Stimulated activated CD8-positive, alpha-beta memory T cell treated with anti-CD3 and anti-CD28 coated beads, Interleukin-4, amount 100 ng/mL, for 48 hours (primary cell): ENCODE results near the gene TMEM208.

Experiments used
- DNase-seq: peaks from one replicate; pipeline ENCODE4 v3.0.0-alpha.2; 2020

The TMEM208 gene

DNA sequence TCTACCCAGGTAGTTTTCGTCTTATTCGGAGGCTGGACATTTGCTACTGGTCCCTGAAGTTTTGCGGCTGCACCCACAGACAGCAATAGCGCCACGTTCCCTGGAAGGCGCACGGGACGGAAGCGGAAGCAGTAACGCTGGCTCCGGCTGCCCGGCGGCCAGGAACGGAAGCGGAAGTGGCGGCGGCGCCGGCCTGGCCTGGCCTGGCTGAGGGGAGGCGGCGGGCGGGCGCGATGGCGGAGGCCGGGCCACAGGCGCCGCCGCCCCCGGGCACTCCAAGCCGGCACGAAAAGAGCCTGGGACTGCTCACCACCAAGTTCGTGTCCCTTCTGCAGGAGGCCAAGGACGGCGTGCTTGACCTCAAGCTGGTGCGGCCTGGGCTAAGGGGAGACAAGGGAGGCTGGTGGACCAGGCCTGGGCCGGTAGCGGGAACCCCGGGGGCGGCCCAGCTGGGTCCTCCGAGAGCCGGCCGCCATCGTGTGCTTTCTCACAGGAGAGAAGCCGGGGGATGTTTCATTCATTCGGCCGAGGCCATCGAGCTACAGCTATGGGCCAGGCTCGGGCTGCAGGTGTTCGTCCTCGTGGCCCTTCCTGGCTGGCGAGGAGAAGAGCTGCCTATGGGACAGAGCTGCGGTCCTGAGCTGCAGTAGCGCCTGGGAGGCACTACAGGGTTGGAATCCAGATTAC is 34.8 kb upstream of the TMEM208 start, which contains the start of gene E2F4:
Gene E2F4 (plus strand): TSS at position 161 of the 687 bp plus-strand sequence. CDS start 73 bp downstream, at position 234.
- peak; percentile 93 for DNase-seq

GRCh38 chr16:67192781-67193361 is 34.1 kb upstream of the TMEM208 start:
- no peak for DNase-seq

DNA sequence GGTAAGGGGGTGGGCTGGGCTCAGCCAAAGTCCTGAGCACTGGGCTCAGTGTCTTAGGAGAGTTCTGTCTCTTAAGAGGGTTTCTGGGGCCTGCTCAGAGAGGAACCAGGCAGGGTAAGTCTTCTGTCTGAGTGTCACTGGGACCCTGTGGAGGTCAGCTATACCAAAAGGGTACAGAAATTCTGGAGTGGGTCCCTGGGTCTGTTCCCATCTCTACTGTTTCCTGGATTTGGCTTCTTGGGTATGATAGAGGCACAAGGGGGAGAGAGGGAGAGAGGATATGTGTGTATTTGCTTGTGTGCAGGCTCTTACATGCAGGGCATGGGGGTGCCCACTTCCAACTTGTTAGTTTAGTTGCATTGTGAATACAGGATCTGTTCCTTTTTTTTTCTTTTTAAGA is 33.4 kb upstream of the TMEM208 start:
- DNase-seq = no peak

GRCh38 chr16:67194260-67194659 is 32.7 kb upstream of the TMEM208 start:
- DNase-seq = no peak

GRCh38 chr16:67195676-67196075 is 31.3 kb upstream of the TMEM208 start:
- DNase-seq = no peak

- no peak for DNase-seq
Observed at GRCh38 chr16:67196881-67197280, 30.0 kb upstream of the TMEM208 start.

GRCh38 chr16:67197704-67198103 is 29.2 kb upstream of the TMEM208 start:
- DNase-seq = no peak

DNA sequence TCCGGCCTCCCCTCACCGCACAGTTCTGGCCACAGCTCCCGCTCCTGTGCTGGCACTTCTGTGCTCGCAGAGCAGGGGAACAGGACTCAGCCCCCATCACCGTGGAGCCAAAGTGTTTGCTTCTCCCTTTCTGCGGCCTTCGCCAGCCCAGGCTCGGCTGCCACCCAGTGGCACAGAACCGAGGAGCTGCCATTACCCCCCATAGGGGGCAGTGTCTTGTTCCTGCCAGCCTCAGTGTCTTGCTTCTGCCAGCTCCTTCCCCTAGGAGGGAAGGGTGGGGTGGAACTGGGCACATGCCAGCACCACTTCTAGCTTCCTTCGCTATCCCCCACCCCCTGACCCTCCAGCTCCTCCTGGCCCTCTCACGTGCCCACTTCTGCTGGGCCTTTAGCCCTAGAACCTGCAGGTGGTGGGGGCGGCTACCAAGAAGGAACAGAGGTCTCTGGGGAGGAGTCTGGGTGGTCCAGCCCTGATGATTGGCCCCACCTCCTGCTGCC is 28.6 kb upstream of the TMEM208 start:
- DNase-seq = no peak

- no peak for DNase-seq
Observed at GRCh38 chr16:67199011-67199807, 27.7 kb upstream of the TMEM208 start, which contains the start of gene ELMO3. Gene ELMO3, plus strand, starts transcription at chr16:67199131. Its CDS starts 196 bp downstream, at chr16:67199327.

DNA sequence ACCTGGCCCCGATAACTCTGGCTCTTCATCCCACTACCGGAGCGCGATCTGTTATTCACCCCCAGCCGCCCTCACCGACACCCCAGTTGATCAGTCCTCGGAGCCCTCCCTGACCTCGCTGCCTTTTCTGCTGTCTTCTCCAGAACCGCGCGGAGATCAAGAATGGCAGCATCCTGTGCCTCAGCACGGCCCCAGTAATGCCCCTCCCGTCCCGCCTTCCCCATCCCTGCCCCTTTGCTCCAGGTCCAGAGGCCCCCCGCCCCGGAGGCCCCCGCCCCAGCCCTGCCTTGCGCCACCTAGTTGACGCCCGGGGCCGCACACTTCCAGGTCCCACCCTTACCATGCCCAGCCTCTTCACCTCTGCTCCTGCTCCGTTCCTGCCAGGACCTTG is 27.1 kb upstream of the TMEM208 start:
- no peak for DNase-seq

GRCh38 chr16:67200491-67200890 is 26.4 kb upstream of the TMEM208 start:
- no peak for DNase-seq

GRCh38 chr16:67201411-67202345 is 25.3 kb upstream of the TMEM208 start:
- DNase-seq = no peak

DNA sequence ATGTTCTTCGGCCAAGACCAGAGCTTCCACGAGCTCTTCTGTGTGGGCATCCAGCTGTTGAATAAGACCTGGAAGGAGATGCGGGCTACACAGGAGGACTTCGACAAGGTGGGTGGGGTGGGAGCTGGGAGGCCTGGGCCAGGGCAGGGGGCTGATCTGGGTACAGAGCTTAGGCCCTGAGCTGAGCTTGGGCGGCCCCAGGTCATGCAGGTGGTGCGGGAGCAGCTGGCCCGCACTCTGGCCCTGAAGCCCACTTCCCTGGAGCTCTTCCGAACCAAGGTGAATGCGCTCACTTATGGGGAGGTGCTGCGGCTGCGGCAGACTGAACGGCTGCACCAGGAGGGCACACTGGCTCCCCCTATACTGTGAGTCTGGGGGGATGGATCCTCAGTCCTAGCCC is 24.5 kb upstream of the TMEM208 start:
- DNase-seq = no peak

DNA sequence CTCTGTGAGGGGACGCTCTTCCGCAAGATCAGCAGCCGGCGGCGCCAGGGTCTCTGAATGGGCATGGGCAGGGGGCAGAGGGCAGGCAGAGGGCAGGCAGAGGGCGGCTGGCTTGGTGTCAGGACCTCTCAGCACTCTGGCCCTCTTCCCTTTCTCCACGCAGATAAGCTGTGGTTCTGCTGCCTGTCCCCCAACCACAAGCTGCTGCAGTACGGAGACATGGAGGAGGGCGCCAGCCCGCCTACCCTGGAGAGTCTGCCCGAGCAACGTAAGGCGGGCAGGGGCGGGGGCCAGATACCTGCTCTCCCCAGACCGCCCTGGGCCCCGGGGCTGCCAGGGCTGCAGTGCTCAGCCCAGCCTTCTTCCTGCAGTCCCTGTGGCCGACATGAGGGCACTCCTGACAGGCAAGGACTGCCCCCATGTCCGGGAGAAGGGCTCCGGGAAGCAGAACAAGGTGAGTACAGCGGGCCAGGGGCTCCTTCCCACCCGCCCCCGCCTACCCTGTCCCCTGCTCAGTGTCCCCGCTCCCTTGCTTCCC is 23.9 kb upstream of the TMEM208 start:
- no peak for DNase-seq

DNA sequence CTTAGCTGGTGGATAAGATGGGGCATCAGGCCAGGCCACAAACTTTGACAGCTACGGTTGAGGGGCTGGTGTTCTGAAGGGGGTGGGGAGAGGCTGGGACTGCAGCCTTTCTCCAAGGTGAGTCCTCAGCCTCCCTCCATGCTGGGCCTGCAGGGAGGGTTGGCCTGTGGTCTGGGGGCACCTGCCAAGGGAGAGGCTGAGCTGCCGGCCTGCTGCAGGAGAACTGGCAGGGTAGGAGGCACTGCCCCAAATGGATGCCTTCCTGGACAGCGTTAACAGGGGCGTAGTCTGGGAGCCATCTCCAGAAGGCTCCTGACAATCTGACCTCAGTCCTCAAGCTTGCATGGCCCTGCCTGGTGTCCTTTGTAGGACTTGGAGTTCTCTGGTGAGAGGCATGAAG is 22.9 kb upstream of the TMEM208 start:
- DNase-seq = no peak

DNA sequence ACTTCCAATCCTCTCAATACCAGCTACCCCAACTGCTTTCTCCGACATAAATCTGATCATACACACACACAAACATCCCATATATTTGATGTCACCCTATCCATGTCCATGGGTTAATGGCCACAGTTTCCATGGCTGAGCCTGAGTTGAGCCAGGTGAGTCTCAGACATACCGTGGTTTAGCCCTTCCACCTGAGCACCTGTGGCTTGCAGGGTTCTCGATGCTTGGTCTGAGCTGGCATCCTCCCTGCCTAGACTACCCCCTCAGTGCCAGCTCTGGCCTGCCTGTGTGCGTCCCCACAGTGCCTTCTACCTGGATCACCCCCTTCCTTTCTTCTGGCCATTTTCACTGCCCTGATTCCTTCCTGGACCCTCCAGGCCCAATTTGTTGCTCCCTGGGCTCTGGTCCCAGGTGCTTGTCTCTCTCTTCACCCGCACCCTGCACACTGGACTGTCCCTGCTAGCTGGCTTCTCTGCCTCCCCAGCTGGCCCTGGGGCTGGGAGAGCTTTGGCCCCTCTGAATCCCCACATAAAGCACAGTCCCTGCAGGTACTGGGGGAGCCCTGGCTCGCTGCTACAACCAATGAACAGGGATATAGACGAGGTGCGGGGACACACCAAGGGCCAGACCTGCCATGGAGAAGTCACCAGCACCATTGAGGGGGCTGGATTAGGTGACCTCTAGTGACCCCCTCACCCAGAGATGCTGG is 20.6 kb upstream of the TMEM208 start:
- no peak for DNase-seq

DNA sequence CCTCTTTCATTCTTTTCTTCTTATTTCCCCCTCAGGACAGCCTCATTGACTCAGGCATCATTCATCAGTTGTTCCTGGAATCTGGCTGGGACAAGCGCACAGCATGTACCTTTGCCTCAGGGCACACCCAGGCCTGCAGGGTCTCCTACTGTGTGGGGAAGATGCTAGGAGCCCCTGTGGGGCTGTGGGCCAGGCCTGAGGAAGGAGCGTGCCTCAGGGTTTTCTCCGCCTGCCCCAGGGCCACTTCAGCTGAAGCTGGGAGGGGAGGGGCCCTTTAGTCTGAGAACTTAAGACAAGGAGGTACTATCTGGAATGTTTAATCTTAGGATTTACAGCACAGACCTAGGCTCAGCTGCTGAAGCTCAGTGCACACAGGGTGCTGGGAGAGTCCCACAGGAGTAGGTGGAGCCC is 20.1 kb upstream of the TMEM208 start:
- DNase-seq = no peak

- no peak for DNase-seq
Observed at GRCh38 chr16:67207249-67208091, 19.5 kb upstream of the TMEM208 start.

DNA sequence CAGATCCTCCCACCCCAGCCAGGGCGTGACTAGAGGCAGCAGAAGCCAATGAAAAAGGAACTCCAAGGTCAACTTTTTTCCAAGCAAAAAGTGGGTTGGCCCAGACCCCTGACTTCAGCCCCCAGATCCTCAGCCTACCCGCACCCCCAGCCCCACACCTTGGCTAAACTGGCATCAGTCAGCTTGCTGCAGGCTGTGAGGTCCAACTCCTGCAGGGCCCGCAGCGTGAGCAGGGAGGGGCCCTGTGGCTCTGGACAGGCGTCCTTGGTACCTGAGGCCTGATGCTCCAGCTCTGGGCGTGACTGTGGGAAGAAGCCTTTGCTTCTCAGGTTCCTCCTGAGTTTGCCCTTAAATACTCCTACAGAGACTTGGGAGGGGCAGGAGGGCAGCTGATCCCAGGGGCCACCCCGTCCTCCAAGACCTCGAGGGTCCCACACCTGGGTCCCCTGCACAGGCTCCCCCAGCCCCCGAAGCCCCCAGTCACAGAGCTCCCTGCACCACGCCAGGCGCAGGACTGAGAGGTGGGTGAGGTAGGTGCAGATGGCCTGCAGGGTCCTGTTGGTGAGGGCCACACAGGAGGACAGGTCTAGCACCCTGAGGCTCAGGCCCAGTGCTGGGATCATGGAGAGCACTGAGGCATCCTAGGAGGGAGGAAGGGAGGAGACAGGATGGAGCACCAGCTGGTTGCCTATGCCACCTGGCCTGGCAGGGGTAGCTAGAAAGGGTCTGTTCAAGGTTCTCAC is 18.6 kb upstream of the TMEM208 start:
- no peak for DNase-seq

- DNase-seq = no peak
Observed at GRCh38 chr16:67209565-67209964, 17.4 kb upstream of the TMEM208 start.
